A549 (cell line): ENCODE results near the gene REC114.

Experiments
- CTCF ChIP-seq: fragments of >200 bp; sonication (Bioruptor Twin); formaldehyde crosslinking; IDR thresholded peaks from 3 replicates; pipeline ENCODE4 v1.5.1; 2016
- EP300 ChIP-seq, 2 experiments: fragments of >200 bp; sonication (Bioruptor Twin); formaldehyde crosslinking; IDR thresholded peaks; 2 replicates in 1 of 2; 3 replicates in 1 of 2; pipeline ENCODE4 v1.6.1; 2016 to 2017
- NFE2L2 ChIP-seq: fragments of 150-350 bp; conservative IDR thresholded peaks from 2 replicates; pipeline ENCODE4 v1.6.1; 2014; ENCODE audit warnings: low read length
- NR3C1 ChIP-seq: fragments of >200 bp; sonication (Bioruptor Twin); formaldehyde crosslinking; IDR thresholded peaks from 3 replicates; pipeline ENCODE4 v1.6.1; 2017
- POLR2A ChIP-seq: IDR thresholded peaks from 2 replicates; pipeline ENCODE4 v1.6.1; 2012; ENCODE audit warnings: mild to moderate bottlenecking, low read length
- RAD21 ChIP-seq, 2 experiments: fragments of >200 bp in 1 of 2; sonication (Bioruptor Twin) in 1 of 2; formaldehyde crosslinking in 1 of 2; IDR thresholded peaks in 1 of 2; conservative IDR thresholded peaks in 1 of 2; 2 replicates in 1 of 2; 3 replicates in 1 of 2; pipeline ENCODE4 v1.6.1; 2012 to 2018; ENCODE audit warnings: inconsistent platforms in 1 of 2
- REST ChIP-seq: fragments of 200-600 bp; sonication (generic); IDR thresholded peaks from 2 replicates; pipeline ENCODE4 v1.6.1; 2016; ENCODE audit warnings: antibody characterized with exemption, mild to moderate bottlenecking, moderate library complexity
- RNF2 ChIP-seq: fragments of 200-600 bp; sonication (generic); IDR thresholded peaks from 2 replicates; pipeline ENCODE4 v1.6.1; 2016; ENCODE audit warnings: low read depth, mild to moderate bottlenecking, antibody characterized with exemption, moderate library complexity, borderline replicate concordance
- SREBF2 ChIP-seq: fragments of 450-650 bp; IDR thresholded peaks from 2 replicates; pipeline ENCODE4 v1.6.1; 2014; ENCODE audit warnings: mild to moderate bottlenecking, moderate library complexity
- USF2 ChIP-seq: fragments of 450-650 bp; IDR thresholded peaks from 2 replicates; pipeline ENCODE4 v1.6.1; 2014; ENCODE audit warnings: antibody characterized with exemption
- ZC3H11A ChIP-seq: fragments of 450-650 bp; IDR thresholded peaks from 2 replicates; pipeline ENCODE4 v1.6.1; 2014; ENCODE audit warnings: antibody characterized with exemption, mild to moderate bottlenecking

GRCh38 chr15:73573572-73573971, 130.6 kb downstream of the REC114 start:
- TF ChIP-seq RAD21 (conservative IDR thresholded peaks at IDR 0.05 in 1 of 2, IDR thresholded peaks at IDR 0.05 in 1 of 2) (no peak), SREBF2 (no peak), CTCF (no peak), POLR2A (no peak), NR3C1 (no peak), RNF2 (no peak), NFE2L2 (no peak), REST (no peak), USF2 (no peak), ZC3H11A (no peak), EP300 (IDR thresholded peaks at IDR 0.05) (no peak)
